HG02623 (cell line): ENCODE results near the gene INPP1.

Experiments
- ATAC-seq: cut with Tn5 transposase; IDR thresholded peaks from one replicate; pipeline ENCODE4 v1.9.1; 2021; ENCODE audit warnings: moderate library complexity; ENCODE audit not compliant: unreplicated experiment

INPP1 gene

GRCh38 chr2:190360561-190360960, 17.2 kb downstream of the INPP1 start:
- no peak for ATAC-seq

GRCh38 chr2:190360965-190361364, 17.6 kb downstream of the INPP1 start:
- ATAC-seq, result no peak

- ATAC-seq, result no peak
Measured at GRCh38 chr2:190361572-190361971, 18.2 kb downstream of the INPP1 start.

- ATAC-seq, result no peak
Measured at GRCh38 chr2:190362894-190363293, 19.5 kb downstream of the INPP1 start.

- no peak for ATAC-seq
Measured at GRCh38 chr2:190365499-190366204, 22.3 kb downstream of the INPP1 start.

- ATAC-seq, result no peak
Measured at GRCh38 chr2:190366248-190366753, 22.9 kb downstream of the INPP1 start.

GRCh38 chr2:190367091-190367490, 23.7 kb downstream of the INPP1 start:
- no peak for ATAC-seq

- no peak for ATAC-seq
Measured at GRCh38 chr2:190369635-190370034, 26.2 kb downstream of the INPP1 start.

GRCh38 chr2:190376083-190376482, 32.7 kb downstream of the INPP1 start:
- no peak for ATAC-seq

GRCh38 chr2:190376591-190377245, 33.3 kb downstream of the INPP1 start:
- ATAC-seq, result no peak

- ATAC-seq, result no peak
Measured at GRCh38 chr2:190378880-190379237, 35.5 kb downstream of the INPP1 start.

GRCh38 chr2:190379249-190379964, 36.0 kb downstream of the INPP1 start:
- no peak for ATAC-seq

GRCh38 chr2:190380962-190381412, 37.6 kb downstream of the INPP1 start:
- ATAC-seq, result no peak

- ATAC-seq, result peak; percentile 77
Measured at GRCh38 chr2:190382851-190383250, 39.5 kb downstream of the INPP1 start.

- no peak for ATAC-seq
Measured at GRCh38 chr2:190387422-190387821, 44.0 kb downstream of the INPP1 start.

- no peak for ATAC-seq
Measured at GRCh38 chr2:190396271-190396670, 52.9 kb downstream of the INPP1 start.

- no peak for ATAC-seq
Measured at GRCh38 chr2:190402986-190403603, 59.7 kb downstream of the INPP1 start.

GRCh38 chr2:190404487-190404886, 61.1 kb downstream of the INPP1 start:
- ATAC-seq, result no peak

- no peak for ATAC-seq
Measured at GRCh38 chr2:190405070-190405469, 61.7 kb downstream of the INPP1 start.

- ATAC-seq, result no peak
Measured at GRCh38 chr2:190405995-190406394, 62.6 kb downstream of the INPP1 start.

GRCh38 chr2:190406805-190407204, 63.4 kb downstream of the INPP1 start:
- no peak for ATAC-seq
